Measurements from ENCODE around the gene RPTOR.
"Not testable (repeated sequence)": the region's sequence is repeated elsewhere in the genome, so short reads cannot be mapped to it uniquely, and the experiment has no call there.

The RPTOR gene

GRCh38 chr17:80513201-80513600 lies 31.4 kb upstream of the RPTOR start:
- DNase-seq (ENCODE audit: low read depth) = no peak

GRCh38 chr17:80513892-80514291 lies 30.7 kb upstream of the RPTOR start:
- DNase-seq (ENCODE audit: low read depth) = peak; percentile 66

- DNase-seq (ENCODE audit: low read depth) = no peak
Measured at GRCh38 chr17:80516171-80516932, 28.3 kb upstream of the RPTOR start.

GRCh38 chr17:80517641-80518040 lies 27.0 kb upstream of the RPTOR start:
- no peak for DNase-seq (ENCODE audit: low read depth)

GRCh38 chr17:80518392-80518791 lies 26.2 kb upstream of the RPTOR start:
- no peak for DNase-seq (ENCODE audit: low read depth)

- no peak for DNase-seq (ENCODE audit: low read depth)
Measured at GRCh38 chr17:80519091-80519781, 25.4 kb upstream of the RPTOR start.

GRCh38 chr17:80520810-80521455 lies 23.7 kb upstream of the RPTOR start:
- DNase-seq (ENCODE audit: low read depth) = no peak

GRCh38 chr17:80523054-80523744 lies 21.4 kb upstream of the RPTOR start:
- no peak for DNase-seq (ENCODE audit: low read depth)

- no peak for DNase-seq (ENCODE audit: low read depth)
Measured at GRCh38 chr17:80523956-80524712, 20.5 kb upstream of the RPTOR start.

GRCh38 chr17:80526116-80526910 lies 18.3 kb upstream of the RPTOR start:
- no peak for DNase-seq (ENCODE audit: low read depth)

GRCh38 chr17:80527016-80527645 lies 17.5 kb upstream of the RPTOR start:
- no peak for DNase-seq (ENCODE audit: low read depth)

GRCh38 chr17:80528536-80528935 lies 16.1 kb upstream of the RPTOR start:
- DNase-seq (ENCODE audit: low read depth) = no peak

GRCh38 chr17:80529104-80529903 lies 15.3 kb upstream of the RPTOR start:
- no peak for DNase-seq (ENCODE audit: low read depth)

- DNase-seq (ENCODE audit: low read depth) = no peak
Measured at GRCh38 chr17:80529904-80530292, 14.7 kb upstream of the RPTOR start.

GRCh38 chr17:80531400-80531799 lies 13.2 kb upstream of the RPTOR start:
- DNase-seq (ENCODE audit: low read depth) = no peak

- DNase-seq (ENCODE audit: low read depth) = not testable (repeated sequence)
Measured at GRCh38 chr17:80537386-80537785, 7.3 kb upstream of the RPTOR start.

GRCh38 chr17:80538484-80538883 lies 6.2 kb upstream of the RPTOR start:
- DNase-seq (ENCODE audit: low read depth) = no peak

GRCh38 chr17:80539022-80539641 lies 5.5 kb upstream of the RPTOR start:
- no peak for DNase-seq (ENCODE audit: low read depth)

- DNase-seq (ENCODE audit: low read depth) = no peak
Measured at GRCh38 chr17:80545499-80545826, 825 bp downstream of the RPTOR start.
